GM18858 (cell line): ENCODE results near the gene SLC25A47.

Source experiments
- ATAC-seq: cut with Tn5 transposase; IDR thresholded peaks from one replicate; pipeline ENCODE4 v1.9.1; 2021; ENCODE audit not compliant: unreplicated experiment

Gene SLC25A47

DNA sequence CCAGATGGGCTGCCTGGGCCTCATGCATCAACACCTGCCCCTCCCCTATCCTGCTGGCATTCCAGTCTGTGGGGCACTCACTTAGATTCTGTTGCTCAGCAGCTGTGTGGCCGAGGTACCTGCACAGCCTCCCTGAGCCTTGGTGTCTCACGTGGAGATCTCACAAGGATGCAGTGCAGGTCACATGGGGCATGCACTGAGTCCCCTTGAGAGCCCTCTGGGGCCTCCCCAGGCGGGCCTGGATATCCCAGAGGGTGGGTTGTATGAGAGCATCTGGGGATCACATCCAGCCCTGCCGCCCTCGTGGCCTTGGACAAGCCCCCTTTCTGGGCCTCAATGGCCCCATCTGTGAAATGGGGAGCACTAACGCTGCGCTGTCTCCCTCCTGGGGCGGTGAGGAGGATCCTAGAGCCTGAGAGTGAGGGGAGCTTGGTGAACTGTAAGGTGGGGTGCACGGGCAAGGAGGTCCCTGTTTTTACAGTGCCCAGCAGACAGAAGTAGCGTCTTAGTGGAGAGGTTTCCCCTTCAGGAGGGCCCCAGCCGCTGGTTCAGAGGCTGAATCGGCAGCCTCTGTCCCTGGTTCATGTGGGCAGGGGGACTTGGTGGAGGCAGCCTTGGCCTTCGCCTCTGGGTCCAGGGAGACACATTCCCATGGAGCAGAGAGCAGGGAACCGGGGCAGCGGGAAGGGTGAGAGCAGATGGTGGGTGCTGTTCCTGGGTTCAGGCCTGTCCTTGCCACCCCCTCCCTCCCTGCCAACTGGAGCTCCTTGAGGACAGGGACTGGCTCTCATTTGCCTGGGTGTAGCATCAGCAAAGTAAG, 791 bp upstream of the SLC25A47 start:
- ATAC-seq, result no peak

DNA sequence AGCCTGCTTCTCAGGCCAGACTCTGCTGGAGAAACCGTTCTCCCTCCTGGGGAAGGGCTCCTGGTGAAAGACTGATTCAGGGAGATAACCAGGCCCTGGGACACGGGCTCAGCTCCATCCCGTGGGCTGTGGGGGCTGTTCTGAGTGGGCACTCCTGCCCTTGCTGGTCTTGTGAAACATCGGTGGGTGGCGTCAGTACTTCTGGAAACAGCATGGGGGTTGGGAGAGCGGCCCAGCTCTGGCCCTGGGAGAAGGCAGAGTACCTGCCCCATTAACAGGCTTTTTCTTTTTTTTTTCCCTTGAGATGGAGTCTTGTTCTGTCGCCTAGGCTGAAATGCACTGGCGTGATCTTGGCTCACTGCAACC, 786 bp downstream of the SLC25A47 start:
- no peak for ATAC-seq

DNA sequence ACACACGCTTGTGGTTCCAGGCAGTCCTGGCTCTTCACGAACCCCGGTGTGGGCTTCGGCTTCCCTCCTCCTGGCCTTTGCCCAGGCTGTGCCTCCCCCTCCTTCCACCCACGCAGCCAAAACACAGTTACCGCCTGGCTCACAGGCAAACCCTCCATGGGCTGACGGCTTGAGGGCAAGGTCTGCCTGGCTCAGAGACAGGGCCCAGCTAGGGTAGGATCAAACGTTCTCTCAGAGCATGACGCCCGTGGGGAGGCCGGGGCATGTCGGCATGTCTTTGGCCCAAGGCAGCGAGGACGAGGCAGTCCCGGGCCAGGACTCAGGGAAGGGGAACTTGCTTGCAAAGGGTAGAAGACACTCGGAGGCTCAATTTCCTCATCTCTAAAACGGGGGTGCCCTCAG, 2.1 kb downstream of the SLC25A47 start:
- no peak for ATAC-seq

DNA sequence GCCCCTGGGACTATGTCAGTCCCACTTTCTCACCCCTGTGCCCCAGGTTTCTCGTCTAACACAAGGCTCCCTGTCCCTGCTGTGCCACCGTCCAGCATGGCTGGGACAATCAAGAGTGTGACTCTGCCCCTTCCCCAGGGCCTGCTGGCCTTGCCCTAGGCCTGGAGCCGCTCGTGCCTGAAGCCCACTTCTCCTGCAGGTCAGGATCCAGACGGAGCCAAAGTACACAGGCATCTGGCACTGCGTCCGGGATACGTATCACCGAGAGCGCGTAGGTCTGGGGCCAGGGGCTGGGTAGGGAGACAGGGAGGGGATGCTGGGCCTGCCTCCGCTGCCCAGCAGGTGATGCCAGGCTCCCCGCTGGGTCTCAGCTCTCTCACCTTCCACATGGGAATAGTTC, 2.8 kb downstream of the SLC25A47 start:
- ATAC-seq, result no peak

DNA sequence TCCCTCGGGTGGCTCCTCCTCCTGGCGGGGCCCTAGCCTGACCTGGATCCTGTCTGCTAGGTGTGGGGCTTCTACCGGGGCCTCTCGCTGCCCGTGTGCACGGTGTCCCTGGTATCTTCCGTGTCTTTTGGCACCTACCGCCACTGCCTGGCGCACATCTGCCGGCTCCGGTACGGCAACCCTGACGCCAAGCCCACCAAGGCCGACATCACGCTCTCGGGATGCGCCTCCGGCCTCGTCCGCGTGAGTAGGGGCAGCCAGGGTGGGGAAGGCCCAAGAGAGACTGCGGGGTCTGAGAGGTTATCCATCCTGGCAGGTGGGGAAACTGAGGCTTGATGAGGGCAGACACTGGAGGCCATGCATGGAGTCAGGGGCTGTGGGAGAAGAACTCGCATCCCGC, 4.0 kb downstream of the SLC25A47 start:
- no peak for ATAC-seq

DNA sequence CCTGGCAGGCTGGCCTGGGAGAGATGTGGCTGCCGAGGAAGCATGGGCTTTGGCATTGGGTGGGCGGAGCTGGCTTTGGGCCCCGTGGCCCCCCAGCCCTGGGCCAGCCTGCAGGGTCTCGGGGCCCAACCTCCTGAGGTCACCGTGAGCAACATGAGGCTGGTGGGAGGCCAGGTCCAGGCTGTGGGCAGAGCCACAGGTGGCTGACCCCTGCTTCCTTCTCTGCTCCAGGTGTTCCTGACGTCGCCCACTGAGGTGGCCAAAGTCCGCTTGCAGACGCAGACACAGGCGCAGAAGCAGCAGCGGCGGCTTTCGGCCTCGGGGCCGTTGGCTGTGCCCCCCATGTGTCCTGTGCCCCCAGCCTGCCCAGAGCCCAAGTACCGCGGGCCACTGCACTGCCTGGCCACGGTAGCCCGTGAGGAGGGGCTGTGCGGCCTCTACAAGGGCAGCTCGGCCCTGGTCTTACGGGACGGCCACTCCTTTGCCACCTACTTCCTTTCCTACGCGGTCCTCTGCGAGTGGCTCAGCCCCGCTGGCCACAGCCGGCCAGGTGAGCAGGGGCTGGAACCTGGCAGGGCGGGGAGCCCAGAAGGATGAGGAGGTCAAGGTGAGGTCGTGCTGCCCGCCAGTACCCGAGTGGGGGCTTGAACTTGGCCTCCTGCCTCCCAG, 5.5 kb downstream of the SLC25A47 start:
- ATAC-seq, result no peak

GRCh38 chr14:100329233-100330006, 6.3 kb downstream of the SLC25A47 start:
- ATAC-seq, result no peak

GRCh38 chr14:100330007-100330344, 6.8 kb downstream of the SLC25A47 start:
- ATAC-seq, result no peak

DNA sequence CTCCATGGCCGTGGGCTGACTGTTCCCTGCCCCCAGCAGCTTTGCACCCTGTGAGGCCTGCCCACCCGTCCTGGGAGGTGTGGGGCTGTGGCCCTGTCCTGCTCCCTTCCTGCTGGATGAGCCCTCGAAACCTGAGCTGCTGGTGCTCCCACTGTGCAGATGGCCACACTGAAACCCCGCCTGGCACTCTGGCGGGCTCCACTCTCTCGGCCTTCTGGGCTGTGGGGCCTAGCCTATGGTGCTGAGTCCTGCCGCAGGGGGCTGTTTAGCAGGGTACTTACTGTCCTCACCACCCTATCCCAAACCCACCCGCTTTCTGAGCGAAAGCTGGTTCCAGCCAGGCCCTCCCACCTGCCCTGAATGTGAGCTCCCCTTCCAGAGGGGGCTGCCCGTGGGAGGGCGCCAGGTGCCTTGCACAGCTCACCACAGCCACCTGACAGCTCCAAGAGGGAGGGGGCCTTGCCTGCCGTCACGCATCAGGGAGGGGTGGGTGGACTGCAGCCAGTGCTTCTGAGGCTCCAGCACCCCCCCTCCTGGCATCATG, 7.3 kb downstream of the SLC25A47 start:
- no peak for ATAC-seq

DNA sequence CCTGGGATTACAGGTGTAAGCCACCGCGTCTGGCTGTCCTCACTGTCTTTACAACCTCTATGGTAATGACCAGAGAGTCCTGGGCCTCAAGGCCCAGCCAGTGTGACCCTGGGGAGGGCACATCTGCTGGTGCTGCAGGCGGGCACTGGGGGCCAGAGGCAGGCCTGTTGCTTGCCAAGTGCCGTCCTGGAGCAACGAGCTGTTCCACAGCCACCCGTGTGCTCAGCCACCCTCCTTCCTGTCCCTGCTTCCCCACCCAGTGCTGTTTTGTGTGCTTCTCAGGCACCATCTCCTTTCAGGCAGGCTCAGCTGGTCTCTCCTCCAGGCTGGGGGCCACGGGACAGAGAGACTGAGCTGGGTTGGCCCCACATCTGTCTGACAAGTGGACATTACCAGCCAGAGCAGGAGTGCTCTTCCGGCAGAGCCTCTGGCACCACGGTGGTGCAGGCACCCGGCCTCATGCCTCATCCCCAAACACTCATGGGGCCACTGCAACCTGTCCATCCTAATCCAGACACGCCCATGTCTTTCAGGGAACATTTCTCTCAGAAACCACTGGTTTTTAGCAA, 9.0 kb downstream of the SLC25A47 start:
- no peak for ATAC-seq

DNA sequence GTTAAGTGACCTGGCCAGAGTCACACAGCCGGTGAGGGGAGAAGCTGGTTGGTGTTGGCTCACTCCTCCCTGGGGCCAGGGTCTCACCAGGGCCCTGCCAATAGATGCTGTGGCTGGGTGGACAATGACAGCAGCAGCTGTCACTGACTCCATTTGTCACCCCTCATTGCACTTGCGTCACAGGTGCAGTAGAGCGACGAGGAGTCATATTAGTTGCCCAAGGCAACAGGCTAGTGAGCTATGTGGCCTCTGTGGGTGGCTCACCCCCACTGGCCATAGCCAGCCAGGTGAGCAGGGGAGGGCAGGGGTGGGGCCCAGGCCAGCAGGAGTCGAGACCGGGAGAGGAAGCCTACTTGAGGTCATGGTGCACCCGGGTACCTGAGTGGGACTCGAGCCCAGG, 9.7 kb downstream of the SLC25A47 start:
- ATAC-seq, result peak; percentile 65

DNA sequence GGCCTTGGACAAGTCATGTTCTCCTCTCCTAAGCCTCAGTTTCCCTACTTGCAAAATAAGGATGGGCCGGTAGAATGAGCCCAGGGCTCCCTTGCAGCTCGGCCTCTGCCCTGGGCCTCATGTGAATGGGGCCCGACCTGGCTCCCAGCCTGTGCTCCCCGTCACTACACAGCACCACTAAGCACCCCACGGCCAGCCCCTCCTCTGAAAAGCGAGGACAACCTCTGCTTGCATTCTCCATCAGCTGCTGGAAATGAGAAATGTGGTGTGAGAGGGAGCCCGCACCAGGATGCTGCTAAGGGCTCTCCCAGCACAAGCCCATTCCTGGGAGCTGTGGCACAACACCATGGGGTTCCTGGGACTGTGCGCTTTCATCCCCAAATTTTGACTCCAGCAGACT, 10.2 kb downstream of the SLC25A47 start:
- ATAC-seq, result no peak

- ATAC-seq, result no peak
Measured at GRCh38 chr14:100333827-100334226, 10.7 kb downstream of the SLC25A47 start.

DNA sequence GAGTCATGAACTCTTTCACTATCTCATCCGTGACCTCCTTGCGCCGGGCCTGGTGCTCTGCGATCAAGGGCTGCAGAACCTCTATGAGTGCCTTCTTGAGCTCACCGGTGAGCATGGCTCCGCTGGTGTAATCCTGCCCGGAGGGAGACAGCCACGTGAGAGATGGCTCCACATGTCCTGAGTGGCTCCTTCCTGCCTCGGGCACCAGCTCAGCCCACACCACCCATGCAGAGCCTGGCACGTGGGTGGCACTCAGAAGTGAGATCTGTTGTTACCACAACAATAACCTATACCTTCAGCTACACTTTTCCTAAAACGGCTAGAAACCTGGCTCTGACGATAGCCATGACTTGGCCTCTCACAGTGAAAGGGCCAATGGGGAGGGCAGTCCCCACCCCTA, 11.8 kb downstream of the SLC25A47 start:
- no peak for ATAC-seq

- peak; percentile 39 for ATAC-seq
Measured at GRCh38 chr14:100336618-100337530, 13.7 kb downstream of the SLC25A47 start.

DNA sequence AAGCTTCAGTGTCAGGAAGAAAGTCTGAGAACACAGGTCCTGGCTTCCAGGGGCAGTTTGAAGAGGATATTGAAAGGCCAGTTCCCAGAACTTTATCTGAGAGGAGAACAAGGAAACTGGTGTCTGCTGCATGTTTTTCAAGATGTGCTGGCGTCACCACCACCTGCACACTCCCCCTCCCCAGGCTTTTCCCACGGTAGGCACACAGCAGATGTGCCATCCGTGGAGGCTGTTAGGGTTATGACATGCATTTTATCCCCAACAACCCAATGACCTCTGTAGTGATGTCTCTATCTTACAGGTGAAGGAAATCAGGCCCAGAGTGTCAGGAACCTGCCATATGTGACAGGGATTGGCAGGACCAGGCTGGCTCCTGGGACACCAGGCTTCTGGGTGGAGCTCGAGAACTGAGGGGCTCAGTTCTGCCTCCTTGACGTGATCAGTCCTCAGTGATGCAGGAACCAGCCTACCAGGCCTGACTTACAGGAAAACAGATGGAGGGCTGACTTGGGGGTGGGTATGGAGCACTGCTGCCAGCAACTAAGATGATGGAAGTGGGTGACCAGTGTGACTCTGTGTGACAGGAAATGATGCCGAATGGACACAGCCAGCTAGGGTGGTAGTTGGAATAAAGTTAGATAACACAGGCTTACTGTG, 16.8 kb downstream of the SLC25A47 start:
- no peak for ATAC-seq

GRCh38 chr14:100340423-100340813, 17.3 kb downstream of the SLC25A47 start:
- ATAC-seq, result no peak

- no peak for ATAC-seq
Measured at GRCh38 chr14:100341301-100342031, 18.3 kb downstream of the SLC25A47 start.

DNA sequence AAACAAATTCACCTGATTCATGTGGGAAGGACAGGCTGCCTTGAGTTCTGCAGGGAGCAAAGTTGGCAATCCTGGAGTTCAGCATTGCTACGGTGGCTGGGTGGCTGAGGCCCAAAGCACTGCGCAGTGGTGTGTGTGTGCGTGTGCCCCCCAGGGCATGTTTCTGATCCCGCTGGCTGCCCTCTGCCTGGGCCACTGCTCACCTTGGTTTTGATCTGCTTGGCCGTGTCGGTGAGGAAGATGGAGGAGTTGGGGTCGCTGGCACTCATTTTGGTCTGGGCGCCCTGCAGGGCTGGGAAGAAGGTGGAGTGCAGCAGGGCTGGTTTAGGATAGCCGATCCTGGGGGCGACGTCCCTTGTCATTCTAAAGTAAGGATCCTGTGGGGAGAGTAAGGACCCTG, 19.1 kb downstream of the SLC25A47 start:
- ATAC-seq, result no peak
